Activated CD4-positive, alpha-beta T cell treated with anti-CD3 and anti-CD28 coated beads, Interleukin-2, amount 10 ng/mL, durations not matched to agents 24 days and 14 days (primary cell): ENCODE data around the gene CYTH1. TPM values are rescaled to one million over a fixed set of nuclear protein-coding genes. Genes with fewer than 3 reads are reported as not detected.

ENCODE experiments used
- DNase-seq: peaks from one replicate; pipeline ENCODE4 v3.0.0; 2022
- H3K27ac Mint-ChIP-seq: one replicate; pipeline ENCODE4 v1.8.0; 2022; ENCODE audit warnings: mild to moderate bottlenecking, mixed read lengths
- H3K27me3 Mint-ChIP-seq: one replicate; pipeline ENCODE4 v1.8.0; 2022; ENCODE audit warnings: mixed read lengths
- H3K36me3 Mint-ChIP-seq: one replicate; pipeline ENCODE4 v1.8.0; 2022; ENCODE audit warnings: low read depth, mild to moderate bottlenecking, mixed read lengths
- H3K4me1 Mint-ChIP-seq: one replicate; pipeline ENCODE4 v1.8.0; 2021; ENCODE audit warnings: mixed read lengths
- H3K4me3 Mint-ChIP-seq: one replicate; pipeline ENCODE4 v1.8.0; 2022; ENCODE audit warnings: mild to moderate bottlenecking, moderate library complexity, mixed read lengths
- H3K9me3 Mint-ChIP-seq: one replicate; pipeline ENCODE4 v1.8.0; 2021; ENCODE audit warnings: mixed read lengths
- intact Hi-C: fragments of 100-400 bp; cut with micrococcal nuclease; formaldehyde crosslinking; loops from one replicate; pipeline ENCODE4 v1.15.1; 2023
- total RNA-seq: library from RNA; stranded (reverse); gene quantifications from 2 replicates; pipeline ENCODE4 v1.2.3, GENCODE V29; 2022

Gene CYTH1
- total RNA-seq, 1 donor from 2014 or later, result 126 TPM

DNA sequence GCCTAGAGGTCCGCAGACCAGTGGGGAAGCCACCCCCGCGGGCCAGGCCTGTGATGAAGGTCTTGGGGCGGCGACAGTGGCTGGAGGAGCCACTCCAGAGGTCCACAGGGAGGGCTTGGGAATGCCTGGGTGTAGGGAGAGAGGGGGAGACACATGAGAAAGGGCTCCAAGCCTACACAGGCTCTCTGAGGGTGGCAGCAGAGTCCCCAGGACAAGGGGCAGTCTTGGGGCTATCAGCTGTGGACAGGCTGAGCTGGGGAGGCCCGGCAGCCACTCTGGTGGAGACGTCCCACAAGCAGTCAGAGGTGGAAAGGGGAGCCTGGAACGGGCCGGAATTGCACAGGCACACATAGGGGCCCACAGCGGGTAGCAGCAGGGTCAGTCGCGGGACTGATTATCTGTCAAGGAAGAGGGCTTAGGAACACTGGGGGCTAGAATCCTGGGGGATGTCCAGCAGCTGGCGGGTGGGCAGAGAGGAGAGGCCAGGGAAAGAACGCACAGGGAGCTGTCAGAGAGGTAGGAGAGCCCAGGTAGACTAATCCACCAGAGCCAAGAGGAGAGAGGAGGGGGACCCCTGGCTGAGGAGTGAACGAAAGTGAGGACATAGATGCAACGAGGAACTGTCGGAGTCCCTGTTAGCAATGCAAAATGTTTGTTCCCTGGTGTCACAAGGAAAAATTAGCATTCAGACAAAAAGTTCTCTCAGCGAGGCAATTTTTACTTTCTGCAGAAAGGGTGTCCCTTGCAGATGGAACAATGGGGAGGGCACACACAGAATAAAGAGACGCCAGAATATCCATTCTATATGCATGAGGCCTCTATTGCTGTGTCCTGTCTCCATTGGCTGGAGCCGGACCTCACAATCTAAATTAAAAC, 111.0 kb downstream of the CYTH1 start:
- no peak overlapping the region for H3K4me3 Mint-ChIP-seq
- no peak overlapping the region for H3K27ac Mint-ChIP-seq
- no peaks in the 10 kb centered on the region for H3K9me3 Mint-ChIP-seq
- peaks cover 19% of the 10 kb centered on the region for H3K4me1 Mint-ChIP-seq
- H3K36me3 Mint-ChIP-seq, result peaks cover 51% of the 10 kb centered on the region
- no peaks in the 10 kb centered on the region for H3K27me3 Mint-ChIP-seq
- DNase-seq, result no peak
- intact Hi-C loops, result no loop called here

GRCh38 chr17:78669975-78670518, 112.0 kb downstream of the CYTH1 start:
- H3K9me3 Mint-ChIP-seq, result no peaks in the 10 kb centered on the region
- peaks cover 43% of the 10 kb centered on the region for H3K36me3 Mint-ChIP-seq

DNA sequence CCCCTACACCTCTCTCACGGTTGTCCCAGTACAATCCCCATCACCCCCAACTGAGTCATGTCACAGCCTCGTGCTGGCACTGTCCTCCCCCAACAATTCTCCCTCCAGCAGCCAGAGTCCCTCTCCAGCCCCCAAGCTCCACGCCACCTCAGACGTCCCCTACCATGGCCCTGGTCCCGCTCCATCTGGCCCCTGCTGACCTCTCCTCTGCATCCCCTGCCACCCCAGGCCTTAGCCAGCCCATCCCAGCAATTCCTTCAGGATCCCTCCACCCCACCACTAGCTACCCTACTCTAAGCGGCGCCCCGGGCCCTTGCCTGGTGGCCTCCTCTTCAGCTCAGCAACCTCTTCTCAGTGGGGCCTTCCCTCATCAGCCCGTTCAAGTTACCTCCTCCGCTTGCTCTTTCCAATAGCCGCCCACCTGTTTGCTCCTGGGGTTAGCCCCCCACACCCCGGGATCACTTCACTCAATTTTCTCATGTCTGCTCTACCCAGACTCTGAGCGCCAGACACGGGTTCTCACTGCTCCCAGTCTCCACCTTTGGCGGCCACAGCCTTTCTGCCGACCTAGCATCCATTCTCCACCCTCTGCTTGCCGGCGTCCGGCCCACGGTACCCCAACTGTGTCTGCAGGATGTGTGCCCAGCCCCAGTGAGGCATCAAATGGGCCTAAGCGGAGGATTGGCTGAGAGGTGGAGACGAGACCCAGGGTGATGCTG, 112.7 kb downstream of the CYTH1 start:
- Mint-ChIP-seq H3K4me1 (peaks cover 28% of the 10 kb centered on the region), H3K27ac (peak overlapping the region; percentile 54), H3K27me3 (no peaks in the 10 kb centered on the region)

More at GRCh38 chr17:78669975-78670518, 112.0 kb downstream of the CYTH1 start:
- intact Hi-C loops, result no loop called here
- Mint-ChIP-seq H3K4me1 (peaks cover 28% of the 10 kb centered on the region), H3K27me3 (no peaks in the 10 kb centered on the region), H3K4me3 (no peak overlapping the region), H3K27ac (no peak overlapping the region)
- no peak for DNase-seq

GRCh38 chr17:78668847-78669246, 113.2 kb downstream of the CYTH1 start:
- no peak for DNase-seq
- no peaks in the 10 kb centered on the region for H3K27me3 Mint-ChIP-seq
- H3K4me3 Mint-ChIP-seq, result no peak overlapping the region
- peak overlapping the region; percentile 40 for H3K27ac Mint-ChIP-seq
- intact Hi-C loops, result no loop called here
- H3K4me1 Mint-ChIP-seq, result peaks cover 28% of the 10 kb centered on the region
- H3K36me3 Mint-ChIP-seq, result peaks cover 38% of the 10 kb centered on the region
- H3K9me3 Mint-ChIP-seq, result no peaks in the 10 kb centered on the region

More for the DNA sequence above, 112.7 kb downstream of the CYTH1 start:
- Mint-ChIP-seq H3K4me3 (no peak overlapping the region), H3K36me3 (peaks cover 39% of the 10 kb centered on the region), H3K9me3 (no peaks in the 10 kb centered on the region)
- DNase-seq, result no peak
- intact Hi-C loops, result no loop called here

DNA sequence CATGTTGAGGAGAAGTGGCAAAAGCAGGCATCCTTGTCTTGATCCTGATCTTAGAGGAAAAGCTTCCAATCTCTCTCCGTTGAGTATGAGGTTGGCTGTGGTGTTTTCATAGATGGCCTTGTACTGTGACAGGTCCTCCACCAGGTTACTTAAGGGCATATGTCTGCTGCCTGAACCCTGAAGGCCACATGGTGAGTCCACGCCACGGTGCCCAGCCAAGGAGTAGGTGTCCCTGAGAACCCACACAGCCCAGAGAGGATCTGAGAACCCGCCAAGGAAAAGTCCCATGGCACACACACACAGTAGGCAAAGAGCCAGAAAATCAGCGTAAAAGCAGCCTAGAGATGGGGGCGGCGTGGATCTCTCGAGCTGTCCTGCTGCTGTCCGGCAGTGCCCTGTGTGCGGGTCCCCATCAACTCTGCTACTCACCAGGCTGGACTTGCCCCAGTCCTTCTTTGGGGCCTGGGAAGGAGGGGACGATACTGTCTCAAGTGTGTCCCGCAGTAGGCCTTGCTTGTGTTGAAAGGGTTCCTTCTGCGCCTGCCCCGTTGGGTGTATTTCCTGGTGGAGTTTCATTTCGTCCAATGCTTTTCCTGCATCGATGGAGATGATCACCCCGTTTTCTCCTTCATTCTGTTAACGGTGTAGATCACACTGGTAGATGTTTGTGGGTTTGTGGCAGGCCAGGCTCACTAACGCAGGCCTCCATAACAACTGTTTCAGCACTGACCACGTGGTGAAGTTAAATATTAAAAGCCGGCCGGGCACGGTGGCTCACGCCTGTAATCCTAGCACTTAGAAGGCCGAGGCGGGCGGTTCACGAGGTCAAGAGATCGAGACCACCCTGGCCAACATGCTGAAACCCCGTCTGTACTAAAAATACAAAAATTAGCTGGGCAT, 114.1 kb downstream of the CYTH1 start:
- no peaks in the 10 kb centered on the region for H3K9me3 Mint-ChIP-seq

GRCh38 chr17:78667091-78667490, 115.0 kb downstream of the CYTH1 start:
- peaks cover 30% of the 10 kb centered on the region for H3K36me3 Mint-ChIP-seq
- peaks cover 28% of the 10 kb centered on the region for H3K4me1 Mint-ChIP-seq
- no peak for DNase-seq
- peak overlapping the region; percentile 68 for H3K4me3 Mint-ChIP-seq
- peak overlapping the region; percentile 81 for H3K27ac Mint-ChIP-seq
- intact Hi-C loops, result no loop called here
- H3K9me3 Mint-ChIP-seq, result no peaks in the 10 kb centered on the region
- H3K27me3 Mint-ChIP-seq, result no peaks in the 10 kb centered on the region

More for the DNA sequence above, 114.1 kb downstream of the CYTH1 start:
- no peak for DNase-seq
- intact Hi-C loops, result no loop called here
- no peaks in the 10 kb centered on the region for H3K27me3 Mint-ChIP-seq
- peak overlapping the region; percentile 49 for H3K27ac Mint-ChIP-seq
- peaks cover 31% of the 10 kb centered on the region for H3K36me3 Mint-ChIP-seq
- H3K4me1 Mint-ChIP-seq, result peaks cover 28% of the 10 kb centered on the region
- no peak overlapping the region for H3K4me3 Mint-ChIP-seq

GRCh38 chr17:78665952-78666920, 115.8 kb downstream of the CYTH1 start:
- peaks cover 28% of the 10 kb centered on the region for H3K4me1 Mint-ChIP-seq
- H3K4me3 Mint-ChIP-seq, result peak overlapping the region; percentile 68
- H3K27me3 Mint-ChIP-seq, result no peaks in the 10 kb centered on the region
- no peaks in the 10 kb centered on the region for H3K9me3 Mint-ChIP-seq
- peak; percentile 87 for DNase-seq
- intact Hi-C loops, result no loop called here
- H3K27ac Mint-ChIP-seq, result peak overlapping the region; percentile 81
- H3K36me3 Mint-ChIP-seq, result peaks cover 28% of the 10 kb centered on the region

GRCh38 chr17:78665387-78665951, 116.6 kb downstream of the CYTH1 start:
- intact Hi-C loops, result no loop called here
- H3K36me3 Mint-ChIP-seq, result peaks cover 24% of the 10 kb centered on the region
- DNase-seq, result no peak
- H3K27ac Mint-ChIP-seq, result peak overlapping the region; percentile 81
- peak overlapping the region; percentile 68 for H3K4me3 Mint-ChIP-seq
- no peaks in the 10 kb centered on the region for H3K9me3 Mint-ChIP-seq
- peaks cover 28% of the 10 kb centered on the region for H3K4me1 Mint-ChIP-seq
- no peaks in the 10 kb centered on the region for H3K27me3 Mint-ChIP-seq

DNA sequence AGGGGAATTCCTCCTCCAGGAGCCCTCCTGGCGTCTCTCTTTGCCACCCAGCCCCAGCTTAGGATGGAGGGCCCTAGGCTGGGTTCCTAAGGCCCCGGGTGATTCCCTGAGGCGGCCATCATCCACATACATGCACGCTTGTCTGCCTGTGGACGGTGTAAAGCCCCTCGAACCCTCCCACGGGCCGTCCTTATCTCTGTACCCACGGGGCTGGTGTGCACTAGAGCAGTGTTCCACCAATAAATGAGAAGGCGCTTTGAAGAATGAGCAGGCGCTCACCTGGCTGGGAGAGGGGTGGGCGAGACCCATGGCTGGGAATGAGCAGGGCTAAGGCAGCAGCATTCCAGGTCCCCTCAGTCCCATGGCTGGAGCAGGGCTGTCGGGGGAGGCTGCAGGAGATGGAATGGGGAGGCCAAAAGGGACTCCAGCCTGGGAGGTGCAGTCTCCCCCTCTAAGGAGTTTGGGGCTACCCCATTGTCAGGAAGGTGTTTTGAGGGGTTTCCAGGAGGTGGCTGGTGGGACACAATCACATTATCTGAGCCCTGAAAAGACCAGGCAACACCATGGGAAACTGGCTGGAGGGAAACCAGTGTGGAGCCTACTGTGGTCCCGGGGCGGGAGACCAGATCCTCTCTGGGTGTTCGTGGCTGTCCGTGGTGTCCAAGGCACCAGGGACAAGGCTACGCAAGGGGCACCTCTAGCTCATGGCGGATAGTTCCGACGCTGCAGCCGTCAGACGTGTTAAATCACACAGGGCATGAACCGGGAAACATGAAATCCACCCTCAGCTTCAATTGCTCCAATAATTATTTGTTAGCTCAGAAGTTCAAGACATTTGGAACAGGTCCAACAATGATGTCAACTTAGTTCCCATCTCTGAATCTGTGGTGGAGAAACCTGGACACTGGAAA, 117.3 kb downstream of the CYTH1 start:
- intact Hi-C loops, result no loop called here
- peaks cover 28% of the 10 kb centered on the region for H3K4me1 Mint-ChIP-seq
- no peak for DNase-seq
- no peaks in the 10 kb centered on the region for H3K9me3 Mint-ChIP-seq
- H3K27ac Mint-ChIP-seq, result no peak overlapping the region
- peaks cover 24% of the 10 kb centered on the region for H3K36me3 Mint-ChIP-seq
- no peak overlapping the region for H3K4me3 Mint-ChIP-seq
- H3K27me3 Mint-ChIP-seq, result no peaks in the 10 kb centered on the region

- Mint-ChIP-seq H3K36me3 (peaks cover under 1% of the 10 kb centered on the region), H3K9me3 (no peaks in the 10 kb centered on the region), H3K27me3 (no peaks in the 10 kb centered on the region), H3K4me1 (peaks cover 10% of the 10 kb centered on the region), H3K27ac (no peak overlapping the region), H3K4me3 (no peak overlapping the region)
- no peak for DNase-seq
- intact Hi-C loops, result no loop called here
Observed at GRCh38 chr17:78661093-78661770, 120.8 kb downstream of the CYTH1 start.

- no peaks in the 10 kb centered on the region for H3K4me1 Mint-ChIP-seq
- no peak overlapping the region for H3K4me3 Mint-ChIP-seq
- no peaks in the 10 kb centered on the region for H3K36me3 Mint-ChIP-seq
- DNase-seq, result no peak
- no peaks in the 10 kb centered on the region for H3K9me3 Mint-ChIP-seq
- H3K27me3 Mint-ChIP-seq, result no peaks in the 10 kb centered on the region
- intact Hi-C loops, result no loop called here
- no peak overlapping the region for H3K27ac Mint-ChIP-seq
Observed at GRCh38 chr17:78659546-78659945, 122.5 kb downstream of the CYTH1 start.
